ENCODE data around the gene RGS9BP. TPM values are rescaled to one million over a fixed set of nuclear protein-coding genes. Genes with fewer than 3 reads are reported as not detected.

Gene RGS9BP
- total RNA-seq, 1 experiment from 2014 or later, result 0.13 TPM

- H4K5ac ChIP-seq (ENCODE audit: insufficient read length, low read depth, low read length), result no peak overlapping the region
- no peaks in the 10 kb centered on the region for H3K79me1 ChIP-seq (ENCODE audit: insufficient read depth, low read depth, low read length, poor library complexity, severe bottlenecking)
- no peak overlapping the region for H2BK120ac ChIP-seq (ENCODE audit: low read depth, low read length, poor library complexity, severe bottlenecking)
- WGBS (ENCODE audit: extremely low coverage, insufficient read length, low lambda C conversion rate), result no CpG with 5 or more reads among the region's 6 CpGs
- H3K4ac ChIP-seq (ENCODE audit: low read depth, low read length), result no peak overlapping the region
- H3K27me3 ChIP-seq (ENCODE audit: insufficient read depth, low read length), result no peaks in the 10 kb centered on the region
- H2BK20ac ChIP-seq (ENCODE audit: low read depth, low read length, poor library complexity, severe bottlenecking), result no peak overlapping the region
- no peak overlapping the region for H3K18ac ChIP-seq (ENCODE audit: insufficient read length, low read depth, low read length)
- no peak overlapping the region for H2BK15ac ChIP-seq (ENCODE audit: low read depth, low read length)
- no peak for DNase-seq
- H4K8ac ChIP-seq (replicated peaks; ENCODE audit: insufficient read length, low read depth, low read length), result no peak overlapping the region
- no peaks in the 10 kb centered on the region for H3K9me3 ChIP-seq (ENCODE audit: control insufficient read depth, low read depth, low read length)
- Mint-ChIP-seq H3K27ac (peak overlapping the region; percentile 16 to 70 (median 28); a peak in 3 of 7 replicates), H3K9me3 (no peaks in the 10 kb centered on the region), H3K4me1 (peaks cover 1 to 2% of the 10 kb centered on the region in 2 experiments), H3K4me3 (no peak overlapping the region), H3K36me3 (ENCODE audit: insufficient read depth in 1 of 3, low read depth in 3 of 3) (peaks cover 42 to 65% (median 59%) of the 10 kb centered on the region in 3 experiments; a peak in 6 of 7 replicates), H3K27me3 (ENCODE audit: low read depth) (no peaks in the 10 kb centered on the region)
- no peak overlapping the region for H4K91ac ChIP-seq (ENCODE audit: insufficient read length, low read depth, low read length)
- no peak overlapping the region for H3K56ac ChIP-seq (ENCODE audit: insufficient read length, low read depth, low read length)
- no peaks in the 10 kb centered on the region for H4K20me1 ChIP-seq (ENCODE audit: control insufficient read depth, insufficient read depth, insufficient read length)
- no peak overlapping the region for H3K23ac ChIP-seq (ENCODE audit: insufficient read length, low read depth, low read length)
- no peak overlapping the region for H3K9ac ChIP-seq (ENCODE audit: extremely low read depth, insufficient read length, low read length)
- no peak overlapping the region for H3K14ac ChIP-seq (ENCODE audit: insufficient read depth, low read length)
- H2BK5ac ChIP-seq (ENCODE audit: insufficient read length, low read length), result no peak overlapping the region
- no peaks in the 10 kb centered on the region for H3K79me2 ChIP-seq (ENCODE audit: insufficient read depth, low read length)
- no peaks in the 10 kb centered on the region; the same call in 1 of the 2 replicates for H3K4me1 ChIP-seq (ENCODE audit: insufficient read depth, low read length)
- H3K27ac ChIP-seq (ENCODE audit: insufficient read length, low read depth, low read length), result no peak overlapping the region
- no peak overlapping the region for H2AK5ac ChIP-seq (ENCODE audit: insufficient read length, low read length)
- no peak overlapping the region for H2AFZ ChIP-seq (ENCODE audit: low read length)
- TF ChIP-seq, protein P1, sequence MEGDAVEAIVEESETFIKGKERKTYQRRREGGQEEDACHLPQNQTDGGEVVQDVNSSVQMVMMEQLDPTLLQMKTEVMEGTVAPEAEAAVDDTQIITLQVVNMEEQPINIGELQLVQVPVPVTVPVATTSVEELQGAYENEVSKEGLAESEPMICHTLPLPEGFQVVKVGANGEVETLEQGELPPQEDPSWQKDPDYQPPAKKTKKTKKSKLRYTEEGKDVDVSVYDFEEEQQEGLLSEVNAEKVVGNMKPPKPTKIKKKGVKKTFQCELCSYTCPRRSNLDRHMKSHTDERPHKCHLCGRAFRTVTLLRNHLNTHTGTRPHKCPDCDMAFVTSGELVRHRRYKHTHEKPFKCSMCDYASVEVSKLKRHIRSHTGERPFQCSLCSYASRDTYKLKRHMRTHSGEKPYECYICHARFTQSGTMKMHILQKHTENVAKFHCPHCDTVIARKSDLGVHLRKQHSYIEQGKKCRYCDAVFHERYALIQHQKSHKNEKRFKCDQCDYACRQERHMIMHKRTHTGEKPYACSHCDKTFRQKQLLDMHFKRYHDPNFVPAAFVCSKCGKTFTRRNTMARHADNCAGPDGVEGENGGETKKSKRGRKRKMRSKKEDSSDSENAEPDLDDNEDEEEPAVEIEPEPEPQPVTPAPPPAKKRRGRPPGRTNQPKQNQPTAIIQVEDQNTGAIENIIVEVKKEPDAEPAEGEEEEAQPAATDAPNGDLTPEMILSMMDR (conservative IDR thresholded peaks at IDR 0.05), result no peak
- no peak overlapping the region for H2BK12ac ChIP-seq (ENCODE audit: insufficient read length, low read depth, low read length)
- H3T11ph ChIP-seq (ENCODE audit: low read length), result no peak overlapping the region
- no peaks in the 10 kb centered on the region for H3K23me2 ChIP-seq (ENCODE audit: insufficient read length, low read depth, low read length, poor library complexity, severe bottlenecking)
- no peak overlapping the region for H3K4me2 ChIP-seq (ENCODE audit: insufficient read depth, insufficient read length, low read length)
Measured at GRCh38 chr19:32646556-32646955, 29.1 kb upstream of the RGS9BP start.

Measured in H9 (cell line).